Stimulated activated CD4-positive, alpha-beta T cell treated with anti-CD3 and anti-CD28 coated beads, Interleukin-1b, Interleukin-23, amount 100 ng/mL, for 1 hour (primary cell): ENCODE data around the gene PDE5A.
A peak's percentile ranks its signal among the peaks of the same experiment; 100 is the strongest.
"Not testable (repeated sequence)": the region's sequence is repeated elsewhere in the genome, so short reads cannot be mapped to it uniquely, and the experiment has no call there.

Experiments
- DNase-seq, 2 donors: peaks; one replicate each; pipeline ENCODE4 v3.0.0-alpha.2; 2020; ENCODE audit warnings: low read depth in 2 of 2

Gene PDE5A

DNA sequence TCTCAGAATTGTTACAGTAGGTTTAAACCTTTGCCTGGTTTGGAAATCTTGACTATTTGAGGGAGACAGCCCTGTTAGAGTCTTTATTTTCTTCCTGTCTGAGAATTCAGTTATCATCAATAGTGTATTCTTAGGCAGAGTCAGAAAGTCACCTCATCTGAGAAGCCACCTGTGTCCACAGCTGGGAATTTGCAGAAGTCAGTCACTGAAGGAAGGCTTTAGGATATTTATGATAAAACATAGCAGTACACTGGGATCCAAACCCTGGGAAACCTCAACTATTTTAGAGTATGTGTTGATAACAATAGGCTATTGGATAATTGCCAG, 157.9 kb downstream of the PDE5A start:
- not testable (repeated sequence) for DNase-seq

DNA sequence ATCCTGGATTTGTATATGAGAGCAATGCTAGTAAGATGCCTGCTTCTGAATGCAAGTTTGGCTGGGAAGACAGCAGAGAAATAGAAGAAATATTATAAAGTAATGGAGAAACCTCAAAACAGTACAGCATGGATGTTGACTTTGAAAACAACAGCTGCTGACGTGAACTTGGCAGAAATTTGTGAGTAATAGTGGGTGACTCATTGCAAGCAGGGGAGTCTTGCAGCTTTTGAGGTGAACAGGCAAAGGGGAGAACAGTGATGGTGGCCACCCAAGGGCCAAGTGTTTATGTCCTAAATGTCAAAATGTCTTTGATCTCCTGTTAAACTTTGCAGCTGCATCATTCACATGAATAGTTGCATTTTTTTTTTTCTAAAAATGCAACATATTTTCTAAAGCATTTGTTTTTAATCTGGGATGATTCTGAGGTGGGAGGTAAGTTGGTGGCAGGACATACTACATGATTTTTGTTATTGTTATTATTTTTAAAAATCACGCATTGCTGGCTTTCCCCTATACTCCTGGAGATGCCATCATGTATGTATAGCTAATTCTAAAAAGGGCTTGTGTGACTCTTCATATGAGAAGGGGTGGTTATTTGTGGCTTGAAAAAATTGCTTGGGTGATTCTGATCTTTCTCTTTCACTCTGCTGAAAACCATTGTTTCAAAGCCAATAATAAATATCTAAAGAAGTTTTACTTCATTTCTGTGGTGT, 158.4 kb downstream of the PDE5A start:
- DNase-seq: not testable (repeated sequence)

DNA sequence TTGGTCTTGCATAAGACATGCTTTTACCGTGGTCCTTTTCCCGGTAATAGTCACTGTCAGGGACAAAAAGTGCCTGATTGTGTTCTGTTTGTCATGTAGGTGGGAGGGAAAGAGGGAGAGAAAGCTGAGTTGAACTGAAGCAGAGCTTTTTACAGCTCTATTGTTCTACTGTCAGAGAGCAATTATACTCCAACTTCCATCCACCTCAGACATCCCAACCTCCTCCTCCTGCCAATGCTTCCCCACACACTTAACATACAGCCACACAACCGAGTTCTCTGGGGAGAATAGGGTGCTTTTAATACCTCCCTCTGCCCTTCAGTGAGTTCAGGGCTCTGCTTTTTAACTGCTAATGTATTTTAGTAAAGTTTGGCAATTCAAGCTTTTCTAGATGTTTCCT, 159.6 kb downstream of the PDE5A start:
- DNase-seq: not testable (repeated sequence)

DNA sequence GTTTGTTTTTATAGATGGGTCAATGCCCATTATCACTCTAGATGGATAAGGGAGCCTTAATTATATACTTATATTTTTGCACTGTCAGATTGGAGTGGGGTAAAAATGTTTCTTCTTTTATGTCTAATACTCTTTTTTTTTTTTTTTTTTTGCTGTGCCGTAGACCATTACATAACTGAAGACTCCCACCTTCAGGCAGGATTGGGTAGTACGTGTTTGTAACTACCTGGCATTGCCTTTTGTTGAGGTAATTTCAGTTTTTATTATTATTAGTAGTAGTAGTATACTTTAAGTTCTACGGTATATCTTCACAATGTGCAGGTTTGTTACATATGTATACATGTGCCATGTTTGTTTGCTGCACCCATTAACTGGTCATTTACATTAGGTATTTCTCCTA, 165.9 kb downstream of the PDE5A start:
- not testable (repeated sequence) for DNase-seq

DNA sequence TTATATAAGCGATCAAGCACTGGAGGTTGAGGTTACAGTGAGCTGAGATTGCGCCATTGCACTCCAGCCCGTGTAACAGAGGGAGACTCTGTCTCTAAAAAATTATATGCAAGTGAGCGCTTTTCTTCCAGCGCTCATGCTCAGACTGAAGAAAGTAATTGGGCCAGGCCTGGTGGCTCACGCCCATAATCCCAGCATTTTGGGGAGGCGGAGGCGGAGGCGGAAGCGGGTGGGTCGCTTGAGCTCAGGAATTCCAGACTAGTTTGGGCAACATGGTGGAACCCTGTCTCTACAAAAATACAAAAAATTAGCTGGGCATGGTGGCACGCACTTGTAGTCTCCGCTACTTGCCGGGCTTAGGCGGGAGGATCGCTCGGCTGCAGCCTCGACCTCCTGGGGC, 172.9 kb downstream of the PDE5A start:
- DNase-seq: not testable (repeated sequence)

DNA sequence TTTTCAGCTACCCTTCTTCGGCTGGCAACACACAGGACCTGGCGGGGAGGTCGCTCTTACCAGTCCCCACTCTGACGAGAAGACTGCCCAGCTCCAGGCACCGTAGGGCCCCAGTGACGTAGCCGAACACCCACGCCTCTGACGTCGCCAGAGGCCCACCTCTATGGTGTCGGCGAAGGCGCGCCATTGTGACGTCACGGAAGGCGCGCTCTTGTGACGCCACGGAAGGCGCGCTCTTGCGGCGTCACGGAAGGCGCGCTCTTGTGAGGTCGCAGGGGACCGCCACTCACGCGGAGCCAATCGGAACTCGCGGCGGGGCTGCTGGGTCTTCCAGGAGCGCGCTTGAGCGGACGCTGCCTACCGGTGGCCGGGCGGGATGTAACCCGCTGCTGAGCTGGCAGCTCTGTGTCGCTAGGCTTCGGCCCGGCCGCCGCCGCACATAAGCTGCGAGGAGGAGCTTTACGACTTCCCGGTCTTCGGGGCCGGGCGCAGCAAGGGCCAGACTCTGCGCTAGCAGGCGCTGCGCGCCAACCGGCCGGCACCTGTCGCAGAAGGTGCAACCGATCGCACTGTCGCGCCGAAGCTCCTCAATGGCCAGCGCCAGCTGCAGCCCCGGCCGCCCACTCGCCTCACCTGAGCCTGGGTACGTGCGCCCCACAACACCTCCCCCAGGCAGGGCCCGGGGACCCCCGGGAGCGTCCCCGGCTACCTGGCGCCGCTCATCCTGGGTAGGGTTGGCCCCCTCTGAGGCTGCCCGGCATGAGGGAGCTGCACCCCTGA, 173.9 kb downstream of the PDE5A start:
- DNase-seq: peak; percentile 87 to 98

DNA sequence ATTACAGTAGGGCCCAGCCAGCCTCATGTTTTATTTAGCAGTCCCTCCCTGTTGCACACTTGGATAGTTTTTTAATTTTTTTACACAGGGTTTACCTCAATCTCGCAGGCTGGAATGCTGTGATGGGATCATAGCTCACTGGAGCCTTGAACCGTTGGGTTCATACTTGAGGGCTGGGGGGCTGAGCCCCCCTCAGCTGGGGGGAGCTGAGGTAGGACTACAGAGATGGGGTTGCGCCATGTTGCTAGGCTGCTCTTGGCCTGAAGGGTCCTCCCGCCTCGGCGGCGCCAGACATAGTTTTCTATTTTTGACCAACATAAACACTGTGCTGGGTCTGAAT, 174.5 kb downstream of the PDE5A start:
- DNase-seq: not testable (repeated sequence)

DNA sequence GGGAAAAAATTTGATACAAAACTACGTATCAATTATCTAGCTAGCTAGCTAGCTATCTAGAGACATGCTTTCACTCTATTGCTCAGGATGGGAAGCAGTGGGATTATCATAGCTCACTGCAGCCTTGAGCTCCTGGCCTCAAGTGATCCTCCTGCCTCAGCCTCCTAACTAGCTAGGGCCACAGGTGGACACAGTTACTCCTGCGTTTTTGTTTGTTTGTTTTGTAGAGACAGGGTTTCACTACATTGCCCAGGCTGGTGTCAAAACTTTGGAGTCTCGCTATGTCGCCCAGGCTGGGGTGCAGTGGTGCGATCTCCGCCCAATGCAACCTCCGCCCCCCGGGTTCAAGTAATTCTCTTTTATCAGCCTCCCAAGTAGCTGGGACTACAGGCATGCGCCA, 175.3 kb downstream of the PDE5A start:
- DNase-seq: not testable (repeated sequence)

DNA sequence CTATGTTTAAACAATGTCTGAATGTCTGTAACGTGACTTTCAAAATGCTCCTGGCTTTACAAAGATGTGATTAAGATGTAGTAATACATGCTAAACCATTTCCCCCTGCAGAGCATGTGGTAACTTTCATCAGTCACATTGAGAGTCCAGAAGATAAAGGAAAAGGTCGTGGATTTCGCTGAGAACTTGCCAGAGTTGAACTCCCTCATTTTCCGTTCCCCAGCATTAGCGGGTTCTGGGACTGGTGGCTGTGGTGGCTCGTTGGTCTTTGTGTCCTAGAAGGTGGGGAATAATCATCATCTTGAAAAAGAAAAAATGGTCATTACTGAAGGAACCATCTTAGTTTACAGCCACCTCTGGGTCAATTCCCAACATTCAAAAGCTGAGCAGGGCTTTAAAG, 178.8 kb downstream of the PDE5A start:
- not testable (repeated sequence) for DNase-seq
